ENCODE results near the gene C1RL. TPM values are rescaled to one million over a fixed set of nuclear protein-coding genes. Genes with fewer than 3 reads are reported as not detected.

Gene C1RL
- total RNA-seq, 1 experiment from 2014 or later, result 72.9 TPM

GRCh38 chr12:7156259-7157197, 47.5 kb upstream of the C1RL start:
- no peak for TF ChIP-seq EZH2 (IDR thresholded peaks at IDR 0.05; ENCODE audit: low read depth)
- TF ChIP-seq, protein P1, sequence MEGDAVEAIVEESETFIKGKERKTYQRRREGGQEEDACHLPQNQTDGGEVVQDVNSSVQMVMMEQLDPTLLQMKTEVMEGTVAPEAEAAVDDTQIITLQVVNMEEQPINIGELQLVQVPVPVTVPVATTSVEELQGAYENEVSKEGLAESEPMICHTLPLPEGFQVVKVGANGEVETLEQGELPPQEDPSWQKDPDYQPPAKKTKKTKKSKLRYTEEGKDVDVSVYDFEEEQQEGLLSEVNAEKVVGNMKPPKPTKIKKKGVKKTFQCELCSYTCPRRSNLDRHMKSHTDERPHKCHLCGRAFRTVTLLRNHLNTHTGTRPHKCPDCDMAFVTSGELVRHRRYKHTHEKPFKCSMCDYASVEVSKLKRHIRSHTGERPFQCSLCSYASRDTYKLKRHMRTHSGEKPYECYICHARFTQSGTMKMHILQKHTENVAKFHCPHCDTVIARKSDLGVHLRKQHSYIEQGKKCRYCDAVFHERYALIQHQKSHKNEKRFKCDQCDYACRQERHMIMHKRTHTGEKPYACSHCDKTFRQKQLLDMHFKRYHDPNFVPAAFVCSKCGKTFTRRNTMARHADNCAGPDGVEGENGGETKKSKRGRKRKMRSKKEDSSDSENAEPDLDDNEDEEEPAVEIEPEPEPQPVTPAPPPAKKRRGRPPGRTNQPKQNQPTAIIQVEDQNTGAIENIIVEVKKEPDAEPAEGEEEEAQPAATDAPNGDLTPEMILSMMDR (conservative IDR thresholded peaks at IDR 0.05), result no peak
- Histone ChIP-seq H3F3A (ENCODE audit: insufficient read depth, low read depth) (peaks cover 38% of the 10 kb centered on the region), H3K27ac (peak overlapping the region; percentile 50; the same call in 1 of the 2 replicates), H2AFZ (no peak overlapping the region), H3K9me2 (ENCODE audit: insufficient read depth) (no peaks in the 10 kb centered on the region), H3K9me3 (ENCODE audit: insufficient read depth, low read depth) (no peaks in the 10 kb centered on the region), H3K4me1 (replicated peaks; ENCODE audit: insufficient read depth) (peaks cover 35% of the 10 kb centered on the region), H3K4me2 (peak overlapping the region; percentile 52), H3K79me2 (ENCODE audit: low read depth) (no peaks in the 10 kb centered on the region), H4K20me1 (ENCODE audit: insufficient read depth) (no peaks in the 10 kb centered on the region), H3K36me3 (ENCODE audit: low read depth) (peaks cover 3% of the 10 kb centered on the region; the same call in 1 of the 2 replicates), H3K27me3 (ENCODE audit: insufficient read depth, low read depth) (no peaks in the 10 kb centered on the region), H3K4me3 (no peak overlapping the region)
- intact Hi-C loops (cut with micrococcal nuclease; ENCODE audit: unreplicated experiment), result no loop called here
- no TSS peak for BruUV-seq (replicated peaks)
- DNase-seq, result peak in 1 of 2 experiments; percentile 9
- CTCF ChIA-PET, result interaction anchor here (2.5 to 2.6 kb wide), 2 partner anchors 12 to 16 kb away, joined by 10 to 11 read pairs; no protein-coding TSS in a partner anchor
- POLR2A ChIA-PET (ENCODE audit: unreplicated experiment), result no interaction called here

- H3K79me2 ChIP-seq (ENCODE audit: low read depth), result no peaks in the 10 kb centered on the region
- DNase-seq, result peak; percentile 85 to 86
- no peaks in the 10 kb centered on the region for H3K9me2 ChIP-seq (ENCODE audit: insufficient read depth)
- H3K9me3 ChIP-seq (ENCODE audit: insufficient read depth, low read depth), result no peaks in the 10 kb centered on the region
- no peaks in the 10 kb centered on the region for H4K20me1 ChIP-seq (ENCODE audit: insufficient read depth)
- TF ChIP-seq, protein P1 (conservative IDR thresholded peaks at IDR 0.05), result no peak
- no peak for TF ChIP-seq EZH2 (IDR thresholded peaks at IDR 0.05; ENCODE audit: low read depth)
- H3K4me3 ChIP-seq, result no peak overlapping the region; the same call in 1 of the 2 replicates
- peaks cover 35% of the 10 kb centered on the region for H3K4me1 ChIP-seq (replicated peaks; ENCODE audit: insufficient read depth)
- H3K4me2 ChIP-seq, result peak overlapping the region; percentile 52
- H3K27me3 ChIP-seq (ENCODE audit: insufficient read depth, low read depth), result no peaks in the 10 kb centered on the region
- H3F3A ChIP-seq (ENCODE audit: insufficient read depth, low read depth), result peaks cover 38% of the 10 kb centered on the region
- BruUV-seq (replicated peaks), result no TSS peak
- ChIA-PET POLR2A (ENCODE audit: unreplicated experiment) (interaction anchor here (0.6 to 0.9 kb wide), 3 partner anchors 13 to 31 kb away, joined by 3 to 8 read pairs (median 4); no protein-coding TSS in a partner anchor), CTCF (interaction anchor here (2.5 to 2.6 kb wide), 2 partner anchors 11 to 15 kb away, joined by 10 to 11 read pairs; no protein-coding TSS in a partner anchor)
- intact Hi-C loops (cut with micrococcal nuclease; ENCODE audit: unreplicated experiment), result no loop called here
- peaks cover 3% of the 10 kb centered on the region; the same call in 1 of the 2 replicates for H3K36me3 ChIP-seq (ENCODE audit: low read depth)
- no peak overlapping the region for H2AFZ ChIP-seq
- peak overlapping the region; percentile 50 for H3K27ac ChIP-seq
Observed at GRCh38 chr12:7155471-7156034, 46.5 kb upstream of the C1RL start.

GRCh38 chr12:7154901-7155470, 46.0 kb upstream of the C1RL start:
- H3K27me3 ChIP-seq (ENCODE audit: insufficient read depth, low read depth), result no peaks in the 10 kb centered on the region
- peaks cover 35% of the 10 kb centered on the region for H3K4me1 ChIP-seq (replicated peaks; ENCODE audit: insufficient read depth)
- peak overlapping the region; percentile 50 for H3K27ac ChIP-seq
- no peak overlapping the region; the same call in 1 of the 2 replicates for H3K4me3 ChIP-seq
- TF ChIP-seq, protein P1 (conservative IDR thresholded peaks at IDR 0.05), result no peak
- TF ChIP-seq EZH2 (IDR thresholded peaks at IDR 0.05; ENCODE audit: low read depth), result no peak
- CTCF ChIA-PET, result interaction anchor here (0.7 to 2.6 kb wide), 3 partner anchors 10 to 431 kb away, joined by 3 to 11 read pairs (median 10); partner anchors contain the start of gene COPS7A
- H4K20me1 ChIP-seq (ENCODE audit: insufficient read depth), result no peaks in the 10 kb centered on the region
- DNase-seq, result peak in 1 of 2 experiments; percentile 63
- POLR2A ChIA-PET (ENCODE audit: unreplicated experiment), result interaction anchor here (0.6 to 0.9 kb wide), 3 partner anchors 13 to 30 kb away, joined by 3 to 8 read pairs (median 4); no protein-coding TSS in a partner anchor
- no peaks in the 10 kb centered on the region for H3K79me2 ChIP-seq (ENCODE audit: low read depth)
- no peaks in the 10 kb centered on the region for H3K9me2 ChIP-seq (ENCODE audit: insufficient read depth)
- H3K36me3 ChIP-seq (ENCODE audit: low read depth), result peaks cover 3% of the 10 kb centered on the region; the same call in 1 of the 2 replicates
- peaks cover 38% of the 10 kb centered on the region for H3F3A ChIP-seq (ENCODE audit: insufficient read depth, low read depth)
- intact Hi-C loops (cut with micrococcal nuclease; ENCODE audit: unreplicated experiment), result no loop called here
- no peak overlapping the region for H2AFZ ChIP-seq
- no TSS peak for BruUV-seq (replicated peaks)
- H3K4me2 ChIP-seq, result peak overlapping the region; percentile 52
- H3K9me3 ChIP-seq (ENCODE audit: insufficient read depth, low read depth), result no peaks in the 10 kb centered on the region

All from PC-9 (cell line).